A549 treated with CORT108297 at 1 μM for 4 hours (cell line): ENCODE data around the gene BAG2. TPM values are rescaled to one million over a fixed set of nuclear protein-coding genes. Genes with fewer than 3 reads are reported as not detected.

Experiments
- total RNA-seq: library from RNA; stranded (reverse); fragments of 200-300 nt; extraction: Qiagen RNA extraction; gene quantifications from 5 replicates; pipeline ENCODE4 v1.2.3, GENCODE V29; 2022

Gene BAG2
- total RNA-seq: 8.5 to 10.0 TPM (median 9.0 TPM) in 5 replicates

GRCh38 chr6:57172136-57173055, at the start of gene BAG2:
Gene BAG2, plus strand, starts transcription at chr6:57172326. Its CDS starts 372 bp downstream, at chr6:57172698.

GRCh38 chr6:57221936-57222742, 50.0 kb downstream of the BAG2 start, which contains the start of gene RAB23:
Gene RAB23, minus strand, starts transcription at chr6:57222307. Its CDS starts 11,927 bp downstream, at chr6:57210380.

Other genes with a start within 250 kb of the BAG2 start
- 0.85 to 1.4 TPM (median 0.98 TPM) in 5 replicates for gene BEND6, start 217.2 kb upstream of the BAG2 start, total RNA-seq
- 5.0 to 5.3 TPM (median 5.1 TPM) in 5 replicates for gene KIAA1586, start 125.6 kb upstream of the BAG2 start, total RNA-seq
- gene ZNF451, start 82.1 kb upstream of the BAG2 start, total RNA-seq: 6.3 to 9.6 TPM (median 8.3 TPM) in 5 replicates
- 7.0 to 10.9 TPM (median 8.3 TPM) in 5 replicates for gene RAB23, start 50.0 kb downstream of the BAG2 start, total RNA-seq
- 11.0 to 14.8 TPM (median 12.7 TPM) in 5 replicates for gene PRIM2, start 145.3 kb downstream of the BAG2 start, total RNA-seq